CD4-positive, alpha-beta T cell (primary cell): Measurements from ENCODE around the gene ZNF438. TPM values are rescaled to one million over a fixed set of nuclear protein-coding genes. Genes with fewer than 3 reads are reported as not detected.
"Not testable (repeated sequence)": the region's sequence is repeated elsewhere in the genome, so short reads cannot be mapped to it uniquely, and the experiment has no call there.

Experiments
- ATAC-seq: fragments of 200-7000 bp; cut with Tn5 transposase; one replicate; pipeline ENCODE4 v1.10.0; 2022; ENCODE audit warnings: mild to moderate bottlenecking; ENCODE audit not compliant: poor library complexity
- CTCF ChIA-PET: fragments of 350-600 bp; sonication (Branson Sonifier 250); formaldehyde crosslinking; loops from one replicate; lab custom pipeline; 2021; ENCODE audit warnings: antibody characterized with exemption, inconsistent platforms; lab: Charles Lee
- POLR2A ChIA-PET: fragments of 350-600 bp; sonication (Branson Sonifier 250); formaldehyde crosslinking; loops from one replicate; lab custom pipeline; 2021; ENCODE audit warnings: antibody characterized with exemption, inconsistent platforms; lab: Charles Lee
- DNase-seq, 14 experiments: peaks; one replicate each; pipeline ENCODE4 v3.0.0-alpha.2; 2013 to 2020; ENCODE audit warnings: mixed read lengths in 2 of 14
- H3K27ac ChIP-seq, 2 donors: one replicate each; pipeline versions ENCODE4 v1.5.1 to v1.7.0; 2013; ENCODE audit warnings: low read length in 2 of 2, low read depth in 1 of 2, mild to moderate bottlenecking in 1 of 2
- H3K27me3 ChIP-seq, 2 experiments: 1 replicate in 1 of 2; 2 replicates in 1 of 2; pipeline versions ENCODE4 v1.6.1 to v1.7.0; 2013; ENCODE audit warnings: low read length in 2 of 2, control low read depth in 1 of 2, mild to moderate bottlenecking in 1 of 2, moderate library complexity in 1 of 2; ENCODE audit not compliant: insufficient read depth in 2 of 2, control insufficient read depth in 1 of 2
- H3K36me3 ChIP-seq: one replicate; pipeline ENCODE4 v1.6.1; 2013; ENCODE audit warnings: low read length, control low read depth; ENCODE audit not compliant: insufficient read depth
- H3K4me1 ChIP-seq: one replicate; pipeline ENCODE4 v1.6.1; 2013; ENCODE audit warnings: low read length, control low read depth; ENCODE audit not compliant: insufficient read depth
- H3K4me3 ChIP-seq: one replicate; pipeline ENCODE4 v1.5.1; 2013; ENCODE audit warnings: mild to moderate bottlenecking, low read length, moderate library complexity
- H3K9me3 ChIP-seq, 2 experiments: 1 replicate in 1 of 2; 2 replicates in 1 of 2; pipeline versions ENCODE4 v1.6.1 to v1.7.0; 2013; ENCODE audit warnings: low read length in 2 of 2, mild to moderate bottlenecking in 2 of 2, control low read depth in 1 of 2, moderate library complexity in 1 of 2; ENCODE audit not compliant: control insufficient read depth in 1 of 2, insufficient read depth in 1 of 2
- H3K27ac Mint-ChIP-seq: one replicate; pipeline ENCODE4 v1.8.0; 2020; ENCODE audit warnings: mixed read lengths
- H3K27me3 Mint-ChIP-seq: one replicate; pipeline ENCODE4 v1.8.0; 2021; ENCODE audit warnings: mixed read lengths
- H3K36me3 Mint-ChIP-seq: one replicate; pipeline ENCODE4 v1.8.0; 2021; ENCODE audit warnings: low read depth, mixed read lengths
- H3K4me1 Mint-ChIP-seq: one replicate; pipeline ENCODE4 v1.8.0; 2021; ENCODE audit warnings: low read depth, mixed read lengths
- H3K4me3 Mint-ChIP-seq: one replicate; pipeline ENCODE4 v1.8.0; 2020; ENCODE audit warnings: mild to moderate bottlenecking, mixed read lengths
- H3K9me3 Mint-ChIP-seq: one replicate; pipeline ENCODE4 v1.8.0; 2020; ENCODE audit warnings: mixed read lengths
- intact Hi-C, 2 experiments: fragments of 100-400 bp; cut with DNase I in 1 of 2; cut with micrococcal nuclease in 1 of 2; formaldehyde crosslinking; loops; one replicate each; pipeline versions ENCODE4 v1.15.1 to v1.9.0; 2023 to 2025; cut with DNase I, micrococcal nuclease
- total RNA-seq, 174 experiments: library from RNA in 2 of 174; stranded (reverse) in 2 of 174; gene quantifications; one replicate each; pipeline ENCODE4 v1.2.3 and lab custom pipeline; 2021 to 2026
- TF ChIP-seq, protein P1 (sequence below): fragments of 200-600 bp; IDR thresholded peaks from one replicate; pipeline ENCODE4 v1.8.0; 2022; ENCODE audit warnings: antibody characterized with exemption, mild to moderate bottlenecking

The ZNF438 gene
- total RNA-seq, 2 experiments from 2014 or later: 1.9 to 2.0 TPM

DNA sequence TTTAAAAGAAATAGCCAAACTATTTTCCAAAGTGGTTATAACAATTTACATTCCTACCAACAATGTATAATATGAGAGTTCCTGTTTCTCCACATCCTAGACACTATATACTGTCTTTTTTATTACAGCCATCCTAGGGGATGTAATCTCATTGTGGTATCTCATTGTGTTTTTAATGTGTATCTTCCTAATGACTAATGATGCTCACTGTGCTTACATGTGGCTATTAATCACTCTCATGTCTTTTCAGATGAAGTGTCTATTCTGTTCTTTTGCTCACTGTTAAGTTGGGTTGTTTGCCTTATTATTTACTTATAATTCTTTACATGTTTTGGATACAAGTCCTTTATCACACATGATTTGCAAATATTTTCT, 71.8 kb downstream of the ZNF438 start:
- ChIA-PET POLR2A (no interaction called here), CTCF (no interaction called here)
- peaks cover 2% of the 10 kb centered on the region for H3K9me3 Mint-ChIP-seq
- H3K27ac ChIP-seq: no peak overlapping the region
- H3K4me1 Mint-ChIP-seq: peaks cover 8% of the 10 kb centered on the region
- no peaks in the 10 kb centered on the region for H3K36me3 ChIP-seq
- TF ChIP-seq, protein P1, sequence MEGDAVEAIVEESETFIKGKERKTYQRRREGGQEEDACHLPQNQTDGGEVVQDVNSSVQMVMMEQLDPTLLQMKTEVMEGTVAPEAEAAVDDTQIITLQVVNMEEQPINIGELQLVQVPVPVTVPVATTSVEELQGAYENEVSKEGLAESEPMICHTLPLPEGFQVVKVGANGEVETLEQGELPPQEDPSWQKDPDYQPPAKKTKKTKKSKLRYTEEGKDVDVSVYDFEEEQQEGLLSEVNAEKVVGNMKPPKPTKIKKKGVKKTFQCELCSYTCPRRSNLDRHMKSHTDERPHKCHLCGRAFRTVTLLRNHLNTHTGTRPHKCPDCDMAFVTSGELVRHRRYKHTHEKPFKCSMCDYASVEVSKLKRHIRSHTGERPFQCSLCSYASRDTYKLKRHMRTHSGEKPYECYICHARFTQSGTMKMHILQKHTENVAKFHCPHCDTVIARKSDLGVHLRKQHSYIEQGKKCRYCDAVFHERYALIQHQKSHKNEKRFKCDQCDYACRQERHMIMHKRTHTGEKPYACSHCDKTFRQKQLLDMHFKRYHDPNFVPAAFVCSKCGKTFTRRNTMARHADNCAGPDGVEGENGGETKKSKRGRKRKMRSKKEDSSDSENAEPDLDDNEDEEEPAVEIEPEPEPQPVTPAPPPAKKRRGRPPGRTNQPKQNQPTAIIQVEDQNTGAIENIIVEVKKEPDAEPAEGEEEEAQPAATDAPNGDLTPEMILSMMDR: no peak
- no peak for DNase-seq
- ATAC-seq: no peak
- no peaks in the 10 kb centered on the region for H3K27me3 ChIP-seq
- no peak overlapping the region for H3K4me3 ChIP-seq
- H3K4me3 Mint-ChIP-seq: no peak overlapping the region
- no peaks in the 10 kb centered on the region for H3K9me3 ChIP-seq
- no peaks in the 10 kb centered on the region for H3K4me1 ChIP-seq
- intact Hi-C loops: no loop called here
- H3K27me3 Mint-ChIP-seq: no peaks in the 10 kb centered on the region
- H3K36me3 Mint-ChIP-seq: peaks cover 17% of the 10 kb centered on the region
- no peak overlapping the region for H3K27ac Mint-ChIP-seq

DNA sequence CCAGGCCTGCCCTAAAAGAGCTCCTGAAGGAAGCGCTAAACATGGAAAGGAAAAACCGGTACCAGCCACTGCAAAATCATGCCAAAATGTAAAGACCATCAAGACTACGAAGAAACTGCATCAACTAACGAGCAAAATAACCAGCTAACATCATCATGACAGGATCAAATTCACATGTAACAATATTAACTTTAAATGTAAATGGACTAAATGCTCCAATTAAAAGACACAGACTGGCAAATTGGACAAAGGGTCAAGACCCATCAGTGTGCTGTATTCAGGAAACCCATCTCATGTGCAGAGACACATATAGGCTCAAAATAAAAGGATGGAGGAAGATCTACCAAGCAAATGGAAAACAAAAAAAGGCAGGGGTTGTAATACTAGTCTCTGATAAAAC, 82.4 kb downstream of the ZNF438 start:
- intact Hi-C loops, H3K4me1 Mint-ChIP-seq, H3K9me3 ChIP-seq, ATAC-seq, H3K4me3 ChIP-seq, H3K4me3 Mint-ChIP-seq, H3K27me3 ChIP-seq, H3K27ac ChIP-seq, POLR2A ChIA-PET, CTCF ChIA-PET, H3K4me1 ChIP-seq, H3K27ac Mint-ChIP-seq, H3K9me3 Mint-ChIP-seq, H3K36me3 ChIP-seq, H3K27me3 Mint-ChIP-seq, DNase-seq: not testable (repeated sequence)
- H3K36me3 Mint-ChIP-seq: peaks cover 17% of the 10 kb centered on the region

DNA sequence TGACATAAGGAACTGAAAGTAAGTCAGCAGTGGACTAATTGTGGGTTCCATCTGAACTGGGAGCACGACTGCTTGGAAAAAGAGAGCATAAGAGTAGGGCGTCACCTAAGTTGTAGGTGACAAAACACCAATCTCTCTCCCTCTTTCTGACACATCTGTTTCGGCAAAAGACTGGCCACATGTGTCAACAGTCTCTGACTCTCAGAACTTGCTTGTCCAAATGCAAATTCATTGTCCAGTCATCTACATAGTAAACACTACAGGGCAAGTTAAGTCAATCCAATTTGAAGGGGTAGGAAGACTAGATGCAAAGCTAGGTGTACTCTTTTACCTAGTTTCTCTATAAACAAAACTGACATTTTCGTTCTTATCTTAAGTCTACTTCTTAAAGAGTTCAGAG, 87.7 kb downstream of the ZNF438 start:
- Histone ChIP-seq H3K4me3 (no peak overlapping the region), H3K27me3 (no peaks in the 10 kb centered on the region), H3K36me3 (no peaks in the 10 kb centered on the region), H3K27ac (no peak overlapping the region), H3K9me3 (no peaks in the 10 kb centered on the region), H3K4me1 (no peaks in the 10 kb centered on the region)
- peaks cover 12% of the 10 kb centered on the region for H3K36me3 Mint-ChIP-seq
- ChIA-PET POLR2A (no interaction called here), CTCF (no interaction called here)
- no peaks in the 10 kb centered on the region for H3K4me1 Mint-ChIP-seq
- ATAC-seq (no peak), DNase-seq (no peak)
- TF ChIP-seq, protein P1: no peak
- no peak overlapping the region for H3K27ac Mint-ChIP-seq
- H3K4me3 Mint-ChIP-seq: no peak overlapping the region
- no peaks in the 10 kb centered on the region for H3K9me3 Mint-ChIP-seq
- intact Hi-C loops: no loop called here
- H3K27me3 Mint-ChIP-seq: no peaks in the 10 kb centered on the region

DNA sequence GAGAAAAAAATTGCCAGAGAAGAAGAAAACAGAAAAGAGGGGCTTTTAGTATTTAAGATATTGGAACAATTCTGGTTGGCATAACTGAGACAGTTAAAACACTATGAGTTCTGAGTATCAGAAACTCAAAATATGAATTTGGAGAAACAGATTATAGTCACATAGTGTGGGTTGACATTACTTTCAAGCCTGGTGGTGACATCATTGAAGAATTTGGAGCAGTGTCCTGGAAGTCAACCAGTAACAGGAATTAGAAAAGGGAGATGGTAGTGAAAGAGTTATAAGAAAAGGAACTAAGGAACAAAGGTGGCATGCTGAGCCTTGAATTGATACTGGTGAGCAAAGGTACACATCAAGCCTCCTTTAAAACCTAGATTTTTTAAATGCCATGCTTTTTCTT, 88.2 kb downstream of the ZNF438 start:
- ChIA-PET POLR2A (no interaction called here), CTCF (no interaction called here)
- H3K4me3 Mint-ChIP-seq: no peak overlapping the region
- Histone ChIP-seq H3K36me3 (no peaks in the 10 kb centered on the region), H3K4me1 (no peaks in the 10 kb centered on the region), H3K27ac (no peak overlapping the region), H3K27me3 (no peaks in the 10 kb centered on the region), H3K4me3 (no peak overlapping the region), H3K9me3 (no peaks in the 10 kb centered on the region)
- H3K36me3 Mint-ChIP-seq: peaks cover 12% of the 10 kb centered on the region
- TF ChIP-seq, protein P1: no peak
- intact Hi-C loops: no loop called here
- no peaks in the 10 kb centered on the region for H3K9me3 Mint-ChIP-seq
- DNase-seq (no peak), ATAC-seq (no peak)
- no peaks in the 10 kb centered on the region for H3K27me3 Mint-ChIP-seq
- no peak overlapping the region for H3K27ac Mint-ChIP-seq
- H3K4me1 Mint-ChIP-seq: no peaks in the 10 kb centered on the region
